T follicular helper cell (primary cell): ENCODE results near the gene PRKN.

Source experiments
- DNase-seq: peaks from one replicate; pipeline ENCODE4 v3.0.0-alpha.2; 2020; ENCODE audit warnings: low read depth

The PRKN gene

GRCh38 chr6:161308075-161308655, 1419.4 kb downstream of the PRKN start:
- no peak for DNase-seq

- no peak for DNase-seq
Observed at GRCh38 chr6:161305860-161306259, 1421.7 kb downstream of the PRKN start.

- DNase-seq, result no peak
Observed at GRCh38 chr6:161303628-161304340, 1423.8 kb downstream of the PRKN start.

- no peak for DNase-seq
Observed at GRCh38 chr6:161302949-161303348, 1424.6 kb downstream of the PRKN start.

- DNase-seq, result no peak
Observed at GRCh38 chr6:161301338-161301737, 1426.2 kb downstream of the PRKN start.

GRCh38 chr6:161300823-161301222, 1426.7 kb downstream of the PRKN start:
- no peak for DNase-seq

- DNase-seq, result no peak
Observed at GRCh38 chr6:161299726-161300125, 1427.8 kb downstream of the PRKN start.
